Stromal cell of bone marrow (primary cell): ENCODE measurements around the gene UHRF1.
A peak's percentile ranks its signal among the peaks of the same experiment; 100 is the strongest.
"Not testable (repeated sequence)": the region's sequence is repeated elsewhere in the genome, so short reads cannot be mapped to it uniquely, and the experiment has no call there.

Experiments
- DNase-seq: peaks from one replicate; pipeline ENCODE4 v3.0.0-alpha.2; 2012; ENCODE audit warnings: low read depth

Gene UHRF1

DNA sequence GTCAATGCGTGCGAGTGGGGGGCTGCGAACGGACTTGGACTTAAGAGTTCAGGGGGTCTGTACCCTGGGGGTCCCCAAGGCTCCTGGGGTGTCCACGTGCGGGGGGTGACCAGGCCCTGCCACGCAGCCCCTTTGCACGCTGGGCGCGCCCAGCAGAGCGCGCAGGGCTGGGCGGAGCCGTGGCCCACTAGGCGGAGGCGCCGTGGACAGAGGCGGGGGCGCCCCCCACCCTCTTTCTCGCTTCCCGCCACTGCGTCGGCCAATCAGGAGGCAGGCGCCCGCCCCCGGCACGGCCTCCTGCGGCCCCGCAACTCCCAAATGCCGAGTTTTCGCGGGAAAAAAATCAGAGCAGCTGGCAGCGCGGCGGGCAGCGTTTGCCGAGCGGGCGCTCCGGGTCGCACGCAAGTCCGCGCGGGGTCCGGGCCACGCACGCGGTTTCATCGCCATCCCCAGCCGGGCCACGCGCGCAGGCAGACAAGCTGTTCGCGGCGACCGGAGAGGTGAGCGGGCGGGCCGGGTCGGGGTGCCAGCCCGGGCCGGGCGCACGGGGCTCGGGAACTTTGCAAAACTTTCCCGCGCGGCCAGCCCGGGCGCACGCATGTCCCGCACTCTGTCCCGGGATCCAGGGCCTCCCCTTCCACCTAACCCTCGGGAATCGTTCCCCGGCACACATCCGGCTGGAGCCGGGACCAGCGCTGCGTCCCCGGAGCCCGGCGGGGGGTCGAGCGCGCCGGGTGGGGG is at the start of gene UHRF1:
Gene UHRF1, plus strand, starts transcription at position 346 of the 741 bp plus-strand sequence. CDS start 1,385 bp downstream, outside the sequence.
- DNase-seq = no peak

DNA sequence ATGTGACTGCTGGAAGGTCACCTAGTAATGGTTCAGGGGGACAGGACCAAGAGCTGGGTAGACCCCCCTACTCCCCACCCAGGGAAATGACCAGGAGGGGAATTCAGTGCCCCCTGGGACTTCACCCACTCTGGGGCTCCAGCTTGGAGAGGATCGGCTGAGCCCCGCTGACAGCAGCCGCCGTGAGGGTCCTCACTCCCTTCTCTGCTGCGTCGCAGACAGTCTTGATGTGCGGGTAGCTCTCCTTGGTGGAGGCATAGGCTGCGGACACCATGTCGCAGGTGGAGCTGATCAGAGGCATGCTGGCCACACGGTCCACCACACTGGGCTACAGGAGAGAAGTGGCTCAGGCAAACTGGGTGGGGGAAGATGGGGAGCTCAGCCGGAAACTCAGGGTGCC is 49.6 kb upstream of the UHRF1 start:
- DNase-seq = no peak

DNA sequence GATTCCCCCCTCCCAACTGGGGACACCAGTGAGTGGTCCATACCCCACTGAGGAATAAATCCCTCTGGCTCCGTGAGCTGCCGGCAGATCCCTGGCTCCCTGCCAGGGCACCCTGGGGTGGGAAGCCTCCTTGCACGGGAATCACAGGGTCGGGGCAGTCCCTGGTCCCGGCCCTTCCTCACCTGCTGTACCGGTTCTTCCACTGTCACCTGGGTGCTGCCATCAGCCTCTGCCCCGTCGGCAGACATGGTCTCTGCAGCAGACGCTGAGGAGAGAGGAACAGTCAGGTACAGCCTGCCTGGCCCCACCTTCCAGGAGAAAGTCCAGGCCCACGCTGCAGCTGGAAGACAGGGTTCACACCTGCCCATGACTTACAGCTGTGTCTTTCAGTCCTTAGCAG is 48.2 kb upstream of the UHRF1 start:
- no peak for DNase-seq

DNA sequence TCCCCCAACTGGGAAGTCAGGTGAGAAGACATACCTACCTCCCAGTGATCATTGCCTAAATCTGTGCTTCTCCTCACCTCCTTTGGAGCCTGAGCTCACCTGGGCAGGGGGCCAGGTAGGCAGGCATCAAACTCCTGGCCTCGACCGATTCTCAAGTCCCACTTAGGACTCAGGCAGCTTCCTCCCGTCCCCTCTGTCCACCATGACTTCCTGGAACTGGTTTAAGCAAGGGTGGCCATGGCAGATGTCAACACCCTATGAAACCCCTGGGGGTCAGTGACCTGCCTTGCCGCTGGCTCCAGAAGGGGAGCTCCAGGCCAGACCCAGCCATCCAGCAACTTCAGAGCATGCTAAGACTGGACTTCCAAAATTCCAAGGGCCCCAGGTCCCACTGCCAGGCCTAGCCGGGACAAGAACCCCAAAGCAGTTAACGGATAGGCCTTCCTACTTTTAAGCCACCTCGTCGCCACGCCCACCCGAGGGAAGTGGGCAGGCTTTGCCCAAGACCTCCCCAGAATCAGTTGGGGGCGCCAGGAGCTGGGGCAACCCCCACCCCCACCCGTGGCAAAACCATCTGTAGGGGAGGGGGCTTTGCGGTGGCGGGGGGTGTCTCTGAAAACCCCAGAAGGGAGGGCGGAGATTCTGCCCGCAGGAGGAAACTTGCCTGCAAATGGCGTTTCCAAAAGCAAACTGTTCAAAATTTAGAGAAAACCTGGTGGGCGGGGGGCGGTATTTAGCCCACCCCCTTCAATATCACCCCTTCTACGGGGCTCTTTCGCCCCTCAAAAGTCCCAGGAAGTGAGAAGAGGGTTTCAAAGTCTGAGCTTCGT is 42.5 kb upstream of the UHRF1 start:
- DNase-seq = peak; percentile 41

DNA sequence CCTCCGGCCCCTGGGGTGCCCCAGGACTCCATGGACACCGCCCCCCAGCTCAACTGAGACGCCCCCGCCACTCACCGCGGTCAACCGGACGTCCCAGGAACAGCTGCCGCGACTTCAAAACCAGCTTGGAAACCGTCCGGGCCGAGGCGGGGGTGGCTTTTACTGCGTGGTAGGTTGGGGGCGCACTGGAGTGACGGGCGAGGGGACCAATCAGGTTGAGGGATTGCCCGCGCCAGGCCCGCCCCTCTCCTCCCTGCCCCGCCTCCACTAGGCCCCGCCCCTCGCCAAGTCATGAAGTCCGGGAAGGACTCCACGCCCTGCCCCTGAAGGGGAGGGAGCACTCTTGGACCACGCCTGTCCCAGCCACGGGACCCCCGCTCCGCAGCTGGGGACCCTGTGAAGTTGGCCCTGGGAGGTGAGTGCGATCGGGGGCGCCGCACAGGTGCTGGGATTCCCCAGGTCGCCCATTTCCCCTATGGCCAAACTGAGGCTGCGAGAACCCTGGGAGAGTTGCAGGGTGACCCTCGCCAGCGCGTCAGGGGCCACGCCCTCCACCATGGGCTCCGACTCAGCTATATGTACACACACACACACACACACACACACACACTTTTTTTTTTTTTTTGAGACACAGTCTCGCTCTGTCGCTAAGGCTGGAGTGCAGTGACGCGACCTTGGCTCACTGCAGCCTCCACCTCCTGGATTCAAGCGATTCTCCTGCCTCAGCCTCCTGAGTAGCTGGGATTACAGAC is 41.6 kb upstream of the UHRF1 start, which contains the start of gene PLIN3:
Gene PLIN3, minus strand, starts transcription at position 134 of the 752 bp plus-strand sequence. CDS start 6,273 bp downstream, outside the sequence.
- peak; percentile 91 for DNase-seq

DNA sequence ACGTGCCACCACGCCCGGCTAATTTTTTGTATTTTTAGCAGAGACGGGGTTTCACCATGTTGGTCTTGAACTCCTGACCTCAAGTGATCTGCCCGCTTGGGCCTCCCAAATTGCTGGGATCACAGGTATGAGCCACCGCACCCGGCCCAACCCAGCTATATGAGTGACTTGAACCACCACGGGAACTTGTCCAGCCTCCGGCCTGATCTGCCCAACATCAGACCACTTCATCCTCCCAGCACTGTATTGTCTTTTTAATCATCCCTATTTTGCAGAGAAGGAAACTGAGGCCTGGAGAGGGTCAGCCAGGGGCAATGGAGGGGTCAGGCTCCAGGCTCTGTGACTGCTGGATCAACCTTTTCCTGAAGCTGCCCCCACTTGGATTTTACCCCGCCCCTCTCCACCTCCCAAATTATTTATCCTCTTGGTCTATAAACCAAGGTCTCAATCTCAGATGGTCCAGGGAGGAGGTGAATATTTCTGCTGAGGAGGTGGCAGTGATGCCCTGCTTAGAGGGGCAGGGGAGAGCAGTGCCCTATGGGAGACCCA is 40.9 kb upstream of the UHRF1 start:
- DNase-seq = no peak

DNA sequence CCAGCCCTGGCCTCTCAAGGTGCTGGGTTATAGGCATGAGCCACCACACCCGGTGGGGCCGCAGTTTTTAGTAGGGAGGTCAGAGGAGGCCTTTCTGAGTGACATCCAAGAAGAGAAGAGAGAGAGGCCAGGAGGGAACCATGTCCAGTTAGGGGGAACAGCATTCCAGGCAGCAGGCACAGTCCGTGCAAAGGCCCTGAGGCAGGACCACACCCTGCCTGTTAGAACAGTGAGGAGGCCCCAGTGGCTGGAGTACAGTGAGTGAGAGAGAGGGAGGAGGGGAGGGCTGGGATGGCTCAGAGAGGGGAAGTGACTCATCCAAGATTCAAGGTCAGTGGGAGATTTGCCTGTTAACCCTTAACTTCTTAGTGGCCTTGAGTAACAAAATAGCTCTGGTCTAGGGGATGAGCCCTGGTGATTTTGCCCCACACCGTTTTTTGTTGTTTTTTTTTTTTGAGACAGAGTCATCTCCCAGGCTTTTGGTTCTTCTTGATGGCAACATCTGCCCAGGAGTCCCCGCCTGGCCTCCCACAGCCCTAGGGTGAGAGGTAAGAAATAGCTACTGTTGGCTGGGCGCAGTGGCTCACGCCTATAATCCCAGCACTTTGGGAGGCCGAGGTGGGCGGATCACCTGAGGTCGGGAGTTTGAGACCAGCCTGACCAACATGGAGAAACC is 39.1 kb upstream of the UHRF1 start:
- peak; percentile 92 for DNase-seq

DNA sequence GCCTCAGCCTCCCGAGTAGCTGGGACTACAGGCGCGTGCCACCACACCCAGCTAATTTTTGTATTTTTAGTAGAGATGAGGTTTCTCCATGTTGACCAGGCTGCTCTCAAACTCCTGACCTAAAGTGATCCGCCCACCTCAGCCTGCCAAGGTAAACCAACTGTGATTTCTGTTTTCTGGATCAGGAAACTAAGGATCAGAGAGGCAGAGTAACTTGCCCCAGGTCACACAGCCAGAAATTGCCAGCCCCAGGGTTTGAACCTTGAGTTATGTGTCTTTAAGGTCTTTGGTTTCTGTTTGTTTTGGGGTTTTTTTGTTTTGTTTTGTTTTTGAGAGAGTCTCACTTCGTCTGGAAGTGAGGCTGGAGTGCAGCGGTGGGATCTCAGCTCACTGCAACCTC is 37.6 kb upstream of the UHRF1 start:
- no peak for DNase-seq

DNA sequence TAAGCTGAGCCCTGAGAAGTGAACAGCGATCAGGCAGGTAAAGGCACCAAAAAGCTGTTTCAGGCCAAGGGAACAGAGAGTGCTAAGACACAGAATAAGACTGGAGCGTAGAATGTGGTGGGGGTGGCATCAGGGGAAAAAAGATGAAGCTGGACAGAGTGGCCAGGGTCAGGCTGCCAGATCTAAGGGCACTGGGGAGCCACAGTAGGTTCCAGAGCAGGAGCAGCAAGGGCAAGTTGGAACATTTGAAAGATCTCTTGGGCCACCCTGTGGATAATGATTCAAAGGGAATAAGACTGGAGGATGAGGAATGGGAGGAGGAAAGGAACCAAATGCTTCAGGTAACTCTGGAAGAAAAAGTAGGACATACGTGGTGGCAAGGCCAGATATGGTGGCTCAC is 35.4 kb upstream of the UHRF1 start:
- DNase-seq = no peak

DNA sequence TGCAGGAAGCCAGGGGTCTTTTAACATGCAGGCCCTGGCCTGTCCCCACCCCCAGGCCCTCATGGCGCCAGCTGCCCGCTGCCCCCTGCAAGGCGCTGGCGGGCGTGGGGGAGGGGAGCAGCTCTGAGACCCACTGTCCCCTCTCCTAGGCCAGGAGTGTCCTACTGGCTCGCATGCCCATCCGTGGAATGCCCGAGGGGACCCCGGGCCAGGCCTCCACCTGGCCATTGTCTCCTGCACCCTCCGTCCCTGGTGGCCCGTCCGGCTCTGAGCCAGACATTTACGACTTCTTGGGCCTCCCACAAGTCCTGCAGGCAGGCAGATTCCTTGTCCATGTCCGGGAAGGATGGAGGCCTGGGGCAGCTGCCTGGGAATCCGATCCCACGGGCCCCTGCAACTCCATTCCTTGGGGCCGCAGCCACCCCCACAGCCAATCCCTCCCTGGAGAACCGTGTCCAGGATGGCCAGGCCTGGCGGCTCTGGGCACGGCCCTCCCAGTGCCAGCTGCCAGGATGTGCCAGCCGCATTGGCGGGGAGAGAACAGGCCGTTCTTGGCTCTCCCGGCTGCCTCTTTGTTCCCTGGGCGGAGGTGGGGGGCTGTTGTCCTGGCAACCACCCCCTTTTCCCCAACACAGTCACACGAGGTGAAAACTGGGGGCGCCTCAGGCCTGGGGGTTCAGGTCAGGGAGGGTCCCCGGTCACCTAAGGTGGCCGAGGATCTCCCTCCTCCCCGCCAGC is 31.4 kb upstream of the UHRF1 start:
- DNase-seq = no peak

DNA sequence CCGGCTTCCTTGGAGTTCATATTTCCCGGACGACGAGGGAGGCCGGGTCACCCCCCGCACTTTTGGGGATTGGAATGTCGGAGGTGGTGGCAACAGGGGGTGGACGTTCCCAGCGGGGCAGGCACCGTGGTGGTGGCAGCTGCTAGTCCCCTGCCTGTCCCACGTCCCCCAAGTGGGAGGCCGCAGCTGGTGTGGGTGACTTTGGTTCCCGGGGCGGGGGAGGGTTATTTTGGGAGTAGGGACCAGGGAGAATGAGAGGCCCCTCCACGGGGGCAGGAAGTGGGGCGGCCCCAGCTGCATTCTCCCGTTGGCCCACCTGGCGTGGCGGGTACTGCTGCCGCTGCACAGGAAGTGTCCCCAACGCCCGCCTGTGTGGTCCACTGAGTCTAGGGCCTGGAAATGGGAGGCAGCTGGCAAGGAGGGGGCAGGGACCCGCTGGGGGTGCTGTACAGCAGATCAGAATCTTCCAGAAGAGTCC is 30.8 kb upstream of the UHRF1 start:
- no peak for DNase-seq

DNA sequence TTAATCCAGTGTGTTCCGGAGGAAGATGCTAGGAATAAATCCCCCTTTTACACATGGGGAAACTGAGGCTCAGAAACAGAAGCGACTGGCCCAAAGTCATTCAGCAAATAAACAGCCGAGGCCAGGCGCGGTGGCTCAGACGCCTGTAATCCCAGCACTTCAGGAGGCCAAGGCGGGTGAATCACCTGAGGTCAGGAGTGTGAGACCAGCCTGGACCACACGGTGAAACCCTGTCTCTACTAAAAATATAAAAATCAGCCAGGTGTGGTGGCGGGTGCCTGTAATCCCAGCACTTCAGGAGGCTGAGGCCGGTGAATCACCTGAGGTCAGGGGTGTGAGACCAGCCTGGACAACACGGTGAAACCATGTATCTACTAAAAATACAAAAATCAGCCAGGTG is 30.3 kb upstream of the UHRF1 start:
- DNase-seq = no peak

DNA sequence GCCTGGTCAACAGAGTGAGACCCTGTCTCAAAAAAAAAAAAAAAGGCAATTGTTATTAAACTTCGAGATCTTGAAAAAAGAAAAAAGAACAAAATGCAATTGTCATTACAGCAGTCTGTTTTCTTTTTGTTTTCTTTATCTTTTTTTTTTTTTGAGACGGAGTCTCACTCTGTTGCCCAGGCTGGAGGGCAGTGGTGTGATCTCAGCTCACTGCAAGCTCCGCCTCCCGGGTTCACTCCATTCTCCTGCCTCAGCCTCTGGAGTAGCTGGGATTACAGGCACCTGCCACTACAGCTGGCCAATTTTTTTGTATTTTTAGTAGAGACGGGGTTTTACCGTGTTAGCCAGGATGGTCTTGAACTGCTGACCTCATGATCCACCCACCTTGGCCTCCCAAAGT is 26.4 kb upstream of the UHRF1 start:
- DNase-seq = not testable (repeated sequence)

DNA sequence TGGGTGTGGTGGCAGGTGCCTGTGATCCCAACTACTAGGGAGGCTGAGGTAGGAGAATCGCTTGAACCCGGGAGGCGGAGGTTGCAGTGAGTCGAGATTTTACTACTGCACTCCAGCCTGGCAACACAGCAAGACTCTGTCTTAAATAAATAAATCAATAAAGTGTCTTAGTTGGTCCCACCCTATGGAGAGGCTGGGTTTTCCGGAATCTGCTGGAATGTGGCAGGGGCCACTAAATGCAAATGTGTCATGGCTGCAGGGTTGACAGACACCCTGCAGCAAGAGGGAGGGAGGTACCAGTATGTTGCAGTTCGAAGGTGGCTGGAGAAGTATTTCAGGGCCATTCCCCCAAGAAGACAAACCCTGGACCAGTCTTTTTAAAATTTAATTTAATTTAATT is 24.3 kb upstream of the UHRF1 start:
- not testable (repeated sequence) for DNase-seq

DNA sequence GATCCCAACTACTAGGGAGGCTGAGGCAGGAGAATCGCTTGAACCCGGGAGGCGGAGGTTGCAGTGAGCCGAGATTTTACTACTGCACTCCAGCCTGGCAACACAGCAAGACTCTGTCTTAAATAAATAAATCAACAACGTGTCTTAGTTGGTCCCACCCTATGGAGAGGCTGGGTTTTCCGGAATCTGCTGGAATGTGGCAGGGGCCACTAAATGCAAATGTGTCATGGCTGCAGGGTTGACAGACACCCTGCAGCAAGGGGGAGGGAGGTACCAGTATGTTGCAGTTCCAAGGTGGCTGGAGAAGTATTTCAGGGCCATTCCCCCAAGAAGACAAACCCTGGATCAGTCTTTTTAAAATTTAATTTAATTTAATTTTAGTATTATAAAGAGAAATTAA is 21.5 kb upstream of the UHRF1 start:
- DNase-seq = not testable (repeated sequence)

DNA sequence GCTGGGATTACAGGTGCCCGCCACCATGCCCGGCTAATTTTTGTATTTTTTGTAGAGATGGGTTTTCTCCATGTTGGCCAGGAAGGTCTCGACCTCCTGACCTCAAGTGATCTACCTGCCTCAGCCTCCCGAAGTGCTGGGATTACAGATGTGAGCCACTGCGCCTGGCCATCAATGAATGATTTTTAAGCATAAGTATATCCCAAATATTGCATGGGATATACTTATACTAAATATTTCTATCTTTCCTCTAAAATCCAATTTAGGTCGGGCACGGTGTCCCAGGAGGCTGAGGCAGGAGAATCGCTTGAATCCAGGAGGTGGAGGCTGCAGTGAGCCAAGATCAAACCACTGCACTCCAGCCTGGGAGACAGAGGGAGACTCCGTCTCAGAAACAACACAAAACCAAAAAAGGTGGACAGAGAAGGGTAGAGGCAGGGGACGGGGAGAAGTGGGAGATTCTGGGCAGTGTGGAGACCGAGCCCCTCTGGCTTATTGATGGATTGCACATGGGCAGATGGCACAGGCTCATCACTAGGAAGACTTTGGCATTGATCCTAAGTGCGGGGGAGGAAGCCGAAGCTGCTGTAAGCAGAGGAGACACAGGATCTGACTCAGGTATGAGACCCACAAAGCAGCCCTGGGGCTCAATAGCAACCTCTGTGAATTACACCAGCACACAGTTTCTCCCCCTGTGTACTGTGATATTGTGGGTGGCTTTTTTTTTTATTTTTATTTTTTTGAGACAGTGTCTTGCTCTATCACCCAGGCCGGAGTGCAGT is 20.1 kb upstream of the UHRF1 start:
- DNase-seq = no peak

DNA sequence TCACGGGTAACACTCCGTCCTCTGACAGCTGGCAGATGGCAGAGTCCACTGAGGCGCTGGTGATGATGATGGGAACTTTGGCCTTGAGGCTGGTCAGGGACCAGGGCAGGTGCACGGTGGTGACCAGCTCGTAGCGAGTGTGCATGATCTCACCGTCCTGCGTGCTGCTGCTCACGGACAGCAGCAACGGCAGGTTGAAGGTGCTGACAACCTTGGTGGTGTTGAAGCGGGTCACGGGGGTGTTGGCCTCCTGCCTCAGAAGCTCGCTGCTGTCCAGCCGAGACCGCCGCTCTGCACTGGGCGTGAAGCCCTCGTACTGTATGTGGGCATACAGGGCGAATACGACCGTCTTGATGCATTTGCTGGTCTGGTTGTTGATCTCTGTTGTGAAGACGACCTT is 18.2 kb upstream of the UHRF1 start:
- no peak for DNase-seq

DNA sequence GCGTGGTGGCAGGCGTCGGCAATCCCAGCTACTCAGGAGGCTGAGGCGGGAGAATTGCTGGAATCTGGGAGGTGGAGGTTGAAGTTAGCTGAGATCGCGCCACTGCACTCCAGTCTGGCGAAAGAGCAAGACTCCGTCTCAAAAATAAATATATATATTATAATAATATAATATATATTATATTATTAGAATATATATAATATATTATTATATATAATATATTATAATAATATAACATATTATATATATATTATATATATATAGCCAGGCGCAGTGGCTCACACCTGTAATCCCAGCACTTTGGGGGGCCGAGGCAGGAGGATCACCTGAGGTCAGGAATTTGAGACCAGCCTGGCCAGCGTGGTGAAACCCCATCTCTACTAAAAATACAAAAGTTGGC is 16.3 kb upstream of the UHRF1 start:
- DNase-seq = not testable (repeated sequence)

DNA sequence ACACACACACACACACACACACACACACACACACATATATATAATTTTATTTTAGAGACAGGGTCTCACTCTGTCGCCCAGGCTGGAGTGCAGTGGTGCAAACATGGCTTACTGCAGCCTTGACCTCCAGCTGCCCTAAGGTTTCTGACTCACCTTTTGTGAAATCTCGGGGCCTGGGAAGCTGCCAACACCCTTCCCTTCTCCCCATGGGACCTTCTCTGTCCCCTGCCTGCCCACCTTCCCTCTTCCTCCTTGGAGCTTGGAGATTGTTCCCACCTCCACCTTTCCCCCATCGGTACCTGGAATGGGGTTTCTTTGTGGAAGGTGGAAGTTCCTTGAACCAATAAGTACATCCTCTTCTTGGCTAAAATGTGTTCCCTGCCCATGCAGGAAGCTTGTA is 12.9 kb upstream of the UHRF1 start:
- no peak for DNase-seq

DNA sequence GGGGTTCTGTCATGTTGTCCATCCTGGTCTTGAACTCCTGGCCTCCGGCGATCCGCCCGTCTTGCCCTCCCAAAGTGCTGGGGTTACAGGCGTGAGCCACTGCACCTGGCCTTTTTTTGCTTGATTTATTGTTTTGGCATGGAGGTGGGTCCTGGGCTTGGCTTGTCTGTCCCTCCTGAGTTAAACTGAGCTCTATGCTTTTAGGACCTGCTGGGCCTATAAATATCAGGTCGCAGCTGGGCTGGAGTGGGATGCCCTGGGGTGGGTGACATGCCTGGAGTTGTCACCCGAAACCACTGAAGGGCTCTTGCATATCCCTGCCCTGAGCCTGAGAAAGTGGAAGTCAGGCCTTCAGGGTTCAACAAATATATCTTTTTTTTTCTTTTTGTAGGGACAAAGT is 12.2 kb upstream of the UHRF1 start:
- no peak for DNase-seq
